ENCODE results near the gene C14orf39. TPM values are rescaled to one million over a fixed set of nuclear protein-coding genes. Genes with fewer than 3 reads are reported as not detected.
"Not testable (repeated sequence)": the region's sequence is repeated elsewhere in the genome, so short reads cannot be mapped to it uniquely, and the experiment has no call there.

Gene C14orf39
- total RNA-seq, 4 donors from 2014 or later: not detected

- H3K4me3 ChIP-seq: no peak overlapping the region
- H3K27ac ChIP-seq: no peak overlapping the region
- no peaks in the 10 kb centered on the region for H3K36me3 ChIP-seq
- no peaks in the 10 kb centered on the region for H3K9me3 ChIP-seq
- peaks cover 0 to 6% (median 0%) of the 10 kb centered on the region in 4 donors for H3K4me1 ChIP-seq
- TF ChIP-seq POLR2A (IDR thresholded peaks at IDR 0.05) (no peak), CTCF (IDR thresholded peaks at IDR 0.05) (no peak)
- no peak for DNase-seq
- peaks cover 0 to 12% of the 10 kb centered on the region in 2 donors for H3K27me3 ChIP-seq
These were observed 1.3 kb upstream of the C14orf39 start for GRCh38 chr14:60487211-60487610.

DNA sequence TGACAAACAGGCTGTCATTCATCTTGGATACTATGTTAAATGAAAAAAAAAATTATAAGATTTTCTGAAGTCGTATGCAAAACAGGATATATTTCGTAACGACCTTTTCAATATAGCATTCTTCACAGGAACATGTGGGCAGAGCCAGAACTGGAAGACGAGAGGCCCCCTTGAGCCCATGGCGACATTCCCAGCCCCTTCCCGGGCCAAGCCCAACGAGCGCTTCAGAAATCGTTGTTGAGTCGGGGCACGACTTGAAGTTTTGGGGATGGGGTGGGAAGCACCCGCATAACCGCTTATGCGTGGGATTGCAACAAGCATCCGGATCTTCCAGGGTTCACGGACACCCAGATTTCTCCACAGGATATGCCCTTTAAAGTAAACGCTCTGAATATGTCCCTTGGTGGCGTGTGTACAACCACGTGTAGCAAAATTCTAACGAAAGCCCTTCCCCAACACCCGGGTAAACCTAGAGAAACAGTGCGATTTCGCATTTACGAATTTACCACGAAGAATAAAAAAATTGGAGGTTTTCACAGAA, 736 bp downstream of the C14orf39 start:
- TF ChIP-seq CTCF (IDR thresholded peaks at IDR 0.05): no peak
- no peak for TF ChIP-seq POLR2A (IDR thresholded peaks at IDR 0.05)
- Histone ChIP-seq H3K36me3 (no peaks in the 10 kb centered on the region), H3K27me3 (peaks cover 0 to 12% of the 10 kb centered on the region in 2 donors)

GRCh38 chr14:60482743-60483142, 3.1 kb downstream of the C14orf39 start:
- H3K27me3 ChIP-seq: peaks cover 0 to 12% of the 10 kb centered on the region in 2 donors
- peaks cover 0 to 6% (median 0%) of the 10 kb centered on the region in 4 donors for H3K4me1 ChIP-seq
- DNase-seq: no peak
- no peaks in the 10 kb centered on the region for H3K36me3 ChIP-seq
- H3K9me3 ChIP-seq: peaks cover 0 to 8% (median 0%) of the 10 kb centered on the region in 4 donors
- no peak for TF ChIP-seq CTCF (IDR thresholded peaks at IDR 0.05)
- TF ChIP-seq POLR2A (IDR thresholded peaks at IDR 0.05): no peak
- H3K4me3 ChIP-seq: no peak overlapping the region
- H3K27ac ChIP-seq: no peak overlapping the region

More for the DNA sequence above, 736 bp downstream of the C14orf39 start:
- peaks cover 0 to 6% (median 0%) of the 10 kb centered on the region in 4 donors for H3K9me3 ChIP-seq
- peak overlapping the region in 1 of 4 donors; percentile 29 for H3K4me3 ChIP-seq
- DNase-seq: no peak
- H3K27ac ChIP-seq: no peak overlapping the region
- peaks cover 0 to 6% (median 0%) of the 10 kb centered on the region in 4 donors for H3K4me1 ChIP-seq

DNA sequence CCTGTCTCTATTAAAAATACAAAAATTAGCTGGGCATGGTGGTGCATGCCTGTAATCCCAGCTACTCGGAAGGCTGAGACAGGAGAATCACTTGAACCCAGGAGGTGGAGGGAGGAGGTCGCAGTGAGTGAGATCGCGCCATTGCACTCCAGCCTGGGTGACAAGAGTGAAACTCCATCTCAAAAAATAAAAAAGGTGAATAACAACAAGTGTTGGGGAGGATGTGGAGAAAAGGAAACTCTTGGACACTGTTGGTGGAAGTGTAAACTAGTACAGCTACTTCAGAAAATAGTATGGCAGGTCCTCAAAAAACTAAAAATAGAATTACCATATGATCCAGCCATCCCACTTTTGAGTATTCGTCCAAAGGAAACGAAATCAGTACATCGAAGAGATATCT, 5.6 kb downstream of the C14orf39 start:
- H3K4me1 ChIP-seq, H3K9me3 ChIP-seq, H3K27me3 ChIP-seq, H3K27ac ChIP-seq, H3K4me3 ChIP-seq, H3K36me3 ChIP-seq, DNase-seq: not testable (repeated sequence)

- no peak overlapping the region for H3K4me3 ChIP-seq
- H3K27me3 ChIP-seq: no peaks in the 10 kb centered on the region
- no peaks in the 10 kb centered on the region for H3K4me1 ChIP-seq
- TF ChIP-seq CTCF (IDR thresholded peaks at IDR 0.05): no peak
- TF ChIP-seq POLR2A (IDR thresholded peaks at IDR 0.05): no peak
- H3K9me3 ChIP-seq: no peaks in the 10 kb centered on the region
- H3K36me3 ChIP-seq: no peaks in the 10 kb centered on the region
- no peak for DNase-seq
- no peak overlapping the region for H3K27ac ChIP-seq
These were observed 30.0 kb downstream of the C14orf39 start for GRCh38 chr14:60455875-60456274.

- Histone ChIP-seq H3K9me3 (peaks cover 0 to 6% (median 0%) of the 10 kb centered on the region in 4 donors), H3K4me1 (no peaks in the 10 kb centered on the region), H3K27me3 (no peaks in the 10 kb centered on the region), H3K36me3 (no peaks in the 10 kb centered on the region), H3K4me3 (no peak overlapping the region), H3K27ac (no peak overlapping the region)
- TF ChIP-seq POLR2A (IDR thresholded peaks at IDR 0.05) (no peak), CTCF (IDR thresholded peaks at IDR 0.05) (no peak)
- DNase-seq: no peak
These were observed 55.6 kb downstream of the C14orf39 start for GRCh38 chr14:60430276-60430675.

Data from Peyer's patch (tissue), 4 donors.